ENCODE measurements around the gene WDR62. TPM values are rescaled to one million over a fixed set of nuclear protein-coding genes. Genes with fewer than 3 reads are reported as not detected.
"Not testable (repeated sequence)": the region's sequence is repeated elsewhere in the genome, so short reads cannot be mapped to it uniquely, and the experiment has no call there.

Gene WDR62
- polyA plus RNA-seq, 4 donors = 0.22 to 5.0 (median 1.4) TPM

DNA sequence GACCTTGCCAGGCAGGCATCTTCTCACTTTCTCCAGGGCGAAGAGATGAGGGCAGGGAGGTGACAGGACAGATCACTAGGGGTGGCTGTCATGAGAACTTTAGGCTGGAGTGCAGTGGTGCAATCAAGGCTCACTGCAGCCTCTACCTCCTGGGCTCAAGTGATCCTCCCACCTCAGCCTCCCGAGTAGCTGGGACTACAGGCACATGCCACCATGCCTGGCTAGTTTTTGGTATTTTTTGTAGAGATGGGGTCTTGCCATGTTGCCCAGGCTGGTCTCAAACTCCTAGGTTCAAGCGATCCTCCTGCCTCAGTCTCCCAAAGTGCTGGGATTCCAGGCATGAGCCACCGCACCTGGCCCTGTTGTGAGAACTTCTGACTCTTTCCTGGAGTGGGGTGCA lies 80.2 kb downstream of the WDR62 start:
- H3K9me3 ChIP-seq (ENCODE audit: control insufficient read depth in 2 of 2, insufficient read depth in 1 of 2, low read depth in 1 of 2, low read length in 1 of 2); H3K36me3 ChIP-seq (ENCODE audit: control insufficient read depth in 3 of 3, insufficient read depth in 2 of 3, low read depth in 1 of 3, low read length in 3 of 3); H3K4me3 ChIP-seq (ENCODE audit: low read depth in 1 of 3, low read length in 3 of 3); H3K27ac ChIP-seq (ENCODE audit: low read depth in 1 of 3, low read length in 2 of 3); FAIRE-seq; H3K27me3 ChIP-seq (ENCODE audit: control insufficient read depth in 3 of 3, insufficient read depth in 3 of 3, low read length in 3 of 3); DNase-seq; H3K4me1 ChIP-seq (ENCODE audit: control insufficient read depth in 3 of 3, insufficient read depth in 2 of 3, low read depth in 1 of 3, low read length in 2 of 3): not testable (repeated sequence)
- WGBS, 3 donors = 91 to 94% (median 92%) methylated on average over 4 of the region's 4 CpGs

DNA sequence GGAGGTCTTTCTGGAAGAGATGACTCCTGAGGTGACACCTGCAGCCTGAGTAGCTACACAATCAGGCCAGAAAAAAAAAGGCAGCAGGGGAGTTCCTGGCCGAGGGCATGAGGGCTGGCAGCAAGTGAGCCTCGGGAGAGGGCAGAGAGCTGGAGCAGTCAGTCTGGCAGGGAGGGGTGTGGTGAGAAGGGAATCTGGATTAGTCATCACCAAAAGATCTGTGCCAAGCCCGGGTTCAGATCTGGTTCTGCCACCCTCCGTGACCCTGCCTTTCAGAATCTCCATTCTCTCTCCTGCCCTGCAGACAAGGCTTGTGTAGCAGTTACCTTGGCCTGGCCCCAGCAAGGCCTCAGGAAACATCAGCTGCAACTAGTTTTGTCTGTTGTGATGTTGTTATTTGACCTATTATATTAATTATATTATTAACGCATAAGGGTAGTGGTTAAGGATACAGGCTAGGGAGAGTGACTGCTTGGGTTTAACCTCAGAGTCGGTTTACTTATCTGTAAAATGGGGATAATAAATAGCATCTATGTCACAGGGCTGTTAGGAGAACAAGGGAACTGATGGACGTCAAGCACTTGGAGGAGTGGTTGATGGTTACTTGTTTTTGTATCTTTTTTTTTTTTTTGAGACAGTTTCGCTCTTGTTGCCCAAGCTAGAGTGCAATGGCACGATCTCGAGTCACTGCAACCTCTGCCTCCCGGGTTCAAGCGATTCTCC lies 82.4 kb downstream of the WDR62 start:
- DNase-seq = peak; percentile 39 to 94
- Histone ChIP-seq H3K36me3 (ENCODE audit: control insufficient read depth in 3 of 3, insufficient read depth in 2 of 3, low read depth in 1 of 3, low read length in 3 of 3) (peaks cover 0 to 10% (median 2%) of the 10 kb centered on the region in 3 donors), H3K27ac (ENCODE audit: low read depth in 1 of 3, low read length in 2 of 3) (peak overlapping the region; percentile 38 to 92 (median 84)), H3K9me3 (ENCODE audit: control insufficient read depth in 2 of 2, insufficient read depth in 1 of 2, low read depth in 1 of 2, low read length in 1 of 2) (peaks cover 0 to 3% of the 10 kb centered on the region in 2 donors), H3K27me3 (ENCODE audit: control insufficient read depth in 3 of 3, insufficient read depth in 3 of 3, low read length in 3 of 3) (no peaks in the 10 kb centered on the region), H3K4me1 (ENCODE audit: control insufficient read depth in 3 of 3, insufficient read depth in 2 of 3, low read depth in 1 of 3, low read length in 2 of 3) (peaks cover 5 to 15% (median 9%) of the 10 kb centered on the region in 3 donors), H3K4me3 (ENCODE audit: low read depth in 1 of 3, low read length in 3 of 3) (no peak overlapping the region)
- WGBS, 3 donors = 36 to 55% (median 49%) methylated on average over 12 of the region's 12 CpGs
- FAIRE-seq = no peak

DNA sequence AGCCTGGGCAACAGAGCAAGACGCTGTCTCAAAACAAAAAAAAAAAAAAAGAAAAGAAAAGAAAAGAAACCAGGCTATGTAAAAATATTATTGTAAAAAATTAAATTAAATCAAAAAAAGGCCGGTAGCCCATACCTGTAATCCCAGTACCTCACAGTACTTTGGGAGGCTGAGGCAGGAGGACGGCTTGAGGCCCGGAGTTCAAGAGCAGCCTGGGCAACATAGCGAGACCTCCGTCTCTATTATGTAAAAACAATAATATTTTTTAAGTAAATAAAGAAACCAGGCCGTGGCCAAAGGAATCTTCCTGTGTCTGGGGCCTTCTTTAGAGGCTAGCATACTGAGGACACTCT lies 84.4 kb downstream of the WDR62 start:
- Histone ChIP-seq H3K9me3 (ENCODE audit: control insufficient read depth in 2 of 2, insufficient read depth in 1 of 2, low read depth in 1 of 2, low read length in 1 of 2) (peaks cover 0 to 3% of the 10 kb centered on the region in 2 donors), H3K27me3 (ENCODE audit: control insufficient read depth in 3 of 3, insufficient read depth in 3 of 3, low read length in 3 of 3) (no peaks in the 10 kb centered on the region), H3K36me3 (ENCODE audit: control insufficient read depth in 3 of 3, insufficient read depth in 2 of 3, low read depth in 1 of 3, low read length in 3 of 3) (peaks cover 4 to 24% (median 12%) of the 10 kb centered on the region in 3 donors), H3K4me1 (ENCODE audit: control insufficient read depth in 3 of 3, insufficient read depth in 2 of 3, low read depth in 1 of 3, low read length in 2 of 3) (peaks cover 5 to 15% (median 6%) of the 10 kb centered on the region in 3 donors), H3K27ac (ENCODE audit: low read depth in 1 of 3, low read length in 2 of 3) (peak overlapping the region; percentile 87 to 99 (median 94)), H3K4me3 (ENCODE audit: low read depth in 1 of 3, low read length in 3 of 3) (peak overlapping the region; percentile 52 to 79 (median 63))
- WGBS, 3 donors = 31 to 51% (median 49%) methylated on average over 7 of the region's 7 CpGs
- no peak for FAIRE-seq
- DNase-seq = no peak

DNA sequence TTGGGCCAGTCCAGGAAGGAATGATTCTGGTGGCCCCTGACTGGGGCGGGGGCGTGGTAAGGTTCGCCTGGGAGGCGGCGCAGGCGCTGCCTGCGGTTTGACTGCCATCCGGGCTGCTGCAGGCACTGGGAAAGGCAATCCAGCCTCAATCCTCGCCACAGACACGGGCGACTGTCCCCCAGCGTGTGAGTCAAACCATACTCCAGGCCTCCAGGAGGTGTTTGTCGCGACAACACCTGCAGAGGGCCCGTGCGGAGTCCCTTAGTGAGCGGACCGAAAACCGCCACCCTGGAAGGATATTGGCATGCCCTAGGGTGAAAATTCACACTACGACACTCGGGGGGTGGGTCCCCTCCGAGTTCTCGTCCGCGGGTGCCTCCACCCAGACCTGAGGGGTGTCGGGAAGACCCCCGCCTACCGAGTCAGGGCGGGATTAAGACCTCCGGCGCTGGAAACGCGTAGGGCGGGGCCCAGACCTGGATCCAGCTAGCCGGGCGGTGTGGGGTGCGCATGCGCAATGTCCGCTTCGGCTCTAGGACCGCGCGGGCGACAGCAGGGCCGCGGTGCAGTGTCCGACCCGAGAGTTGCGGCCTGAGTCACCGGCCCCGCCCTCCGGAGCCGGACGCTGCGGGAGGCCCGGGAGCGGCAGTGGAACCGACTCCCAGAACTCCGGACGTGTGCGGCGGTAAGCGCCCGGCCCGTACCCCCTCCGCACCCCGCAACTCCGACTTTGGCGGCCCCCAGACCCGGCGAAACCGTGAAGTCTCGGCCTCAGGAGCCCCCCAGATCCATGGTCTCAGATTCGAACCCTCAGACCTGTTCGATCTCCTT lies 85.0 kb downstream of the WDR62 start, which contains the start of gene CAPNS1:
TSS of gene CAPNS1 (plus strand) at position 594 of the 831 bp plus-strand sequence. CDS start 946 bp downstream, outside the sequence.
- 0% methylated on average over 66 to 75 of the region's 75 CpGs for WGBS, 3 donors
- FAIRE-seq = no peak

DNA sequence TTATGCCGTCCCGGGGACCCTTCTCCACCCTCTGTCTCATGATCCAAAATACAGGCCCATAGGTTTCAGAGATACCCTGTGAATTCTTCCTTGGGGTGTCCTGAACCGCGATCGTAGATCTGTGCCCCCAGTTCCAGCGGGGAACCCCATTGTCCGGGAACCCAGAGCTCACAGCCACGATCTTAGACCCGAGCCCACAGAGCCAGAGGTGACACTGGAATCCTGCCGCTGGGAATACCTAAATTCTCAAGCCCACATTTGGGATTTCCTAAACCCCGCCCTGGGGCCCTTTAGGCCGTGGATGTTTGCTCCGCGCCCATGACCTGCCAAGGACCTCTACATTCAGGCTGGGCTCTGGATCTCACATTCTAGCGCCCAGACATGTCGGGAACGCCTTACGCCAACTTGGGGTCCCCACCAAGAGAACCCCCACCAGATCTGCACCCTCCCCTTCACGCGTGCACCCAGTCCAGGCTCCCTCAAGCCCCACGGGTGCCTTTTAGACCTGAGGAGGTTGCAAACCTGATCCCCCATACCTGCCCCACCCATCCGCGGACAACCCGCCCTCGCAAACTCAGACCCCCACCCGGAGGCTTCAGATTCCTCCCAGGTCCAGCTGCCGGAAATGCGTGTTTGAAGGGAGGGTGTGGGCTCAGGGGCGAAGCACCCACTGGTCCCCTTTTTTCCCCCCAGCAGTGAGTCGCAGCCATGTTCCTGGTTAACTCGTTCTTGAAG lies 85.8 kb downstream of the WDR62 start:
- Histone ChIP-seq H3K27ac (ENCODE audit: low read depth in 1 of 3, low read length in 2 of 3) (peak overlapping the region; percentile 87 to 99 (median 94)), H3K4me1 (ENCODE audit: control insufficient read depth in 3 of 3, insufficient read depth in 2 of 3, low read depth in 1 of 3, low read length in 2 of 3) (peaks cover 5 to 15% (median 6%) of the 10 kb centered on the region in 3 donors), H3K4me3 (ENCODE audit: low read depth in 1 of 3, low read length in 3 of 3) (peak overlapping the region; percentile 63 to 79 (median 72)), H3K27me3 (ENCODE audit: control insufficient read depth in 3 of 3, insufficient read depth in 3 of 3, low read length in 3 of 3) (no peaks in the 10 kb centered on the region), H3K9me3 (ENCODE audit: control insufficient read depth in 2 of 2, insufficient read depth in 1 of 2, low read depth in 1 of 2, low read length in 1 of 2) (peaks cover 0 to 3% of the 10 kb centered on the region in 2 donors), H3K36me3 (ENCODE audit: control insufficient read depth in 3 of 3, insufficient read depth in 2 of 3, low read depth in 1 of 3, low read length in 3 of 3) (peaks cover 7 to 36% (median 14%) of the 10 kb centered on the region in 3 donors)
- DNase-seq (peak; percentile 46 to 76), FAIRE-seq (no peak)
- 0 to 1% (median 1%) methylated on average over 30 to 31 of the region's 31 CpGs for WGBS, 3 donors

More for the DNA sequence above, 85.0 kb downstream of the WDR62 start, which contains the start of gene CAPNS1:
- H3K4me1 ChIP-seq (ENCODE audit: control insufficient read depth in 3 of 3, insufficient read depth in 2 of 3, low read depth in 1 of 3, low read length in 2 of 3) = peaks cover 5 to 15% (median 6%) of the 10 kb centered on the region in 3 donors
- H3K4me3 ChIP-seq (ENCODE audit: low read depth in 1 of 3, low read length in 3 of 3) = peak within 1 kb of the TSS; percentile 63 to 79 (median 72)
- H3K36me3 ChIP-seq (ENCODE audit: control insufficient read depth in 3 of 3, insufficient read depth in 2 of 3, low read depth in 1 of 3, low read length in 3 of 3) = peaks cover 5 to 28% (median 12%) of the 10 kb centered on the region in 3 donors
- DNase-seq = peak; percentile 96 to 99
- H3K27me3 ChIP-seq (ENCODE audit: control insufficient read depth in 3 of 3, insufficient read depth in 3 of 3, low read length in 3 of 3) = no peaks in the 10 kb centered on the region
- peaks cover 0 to 3% of the 10 kb centered on the region in 2 donors for H3K9me3 ChIP-seq (ENCODE audit: control insufficient read depth in 2 of 2, insufficient read depth in 1 of 2, low read depth in 1 of 2, low read length in 1 of 2)
- peak within 1 kb of the TSS; percentile 87 to 99 (median 94) for H3K27ac ChIP-seq (ENCODE audit: low read depth in 1 of 3, low read length in 2 of 3)

DNA sequence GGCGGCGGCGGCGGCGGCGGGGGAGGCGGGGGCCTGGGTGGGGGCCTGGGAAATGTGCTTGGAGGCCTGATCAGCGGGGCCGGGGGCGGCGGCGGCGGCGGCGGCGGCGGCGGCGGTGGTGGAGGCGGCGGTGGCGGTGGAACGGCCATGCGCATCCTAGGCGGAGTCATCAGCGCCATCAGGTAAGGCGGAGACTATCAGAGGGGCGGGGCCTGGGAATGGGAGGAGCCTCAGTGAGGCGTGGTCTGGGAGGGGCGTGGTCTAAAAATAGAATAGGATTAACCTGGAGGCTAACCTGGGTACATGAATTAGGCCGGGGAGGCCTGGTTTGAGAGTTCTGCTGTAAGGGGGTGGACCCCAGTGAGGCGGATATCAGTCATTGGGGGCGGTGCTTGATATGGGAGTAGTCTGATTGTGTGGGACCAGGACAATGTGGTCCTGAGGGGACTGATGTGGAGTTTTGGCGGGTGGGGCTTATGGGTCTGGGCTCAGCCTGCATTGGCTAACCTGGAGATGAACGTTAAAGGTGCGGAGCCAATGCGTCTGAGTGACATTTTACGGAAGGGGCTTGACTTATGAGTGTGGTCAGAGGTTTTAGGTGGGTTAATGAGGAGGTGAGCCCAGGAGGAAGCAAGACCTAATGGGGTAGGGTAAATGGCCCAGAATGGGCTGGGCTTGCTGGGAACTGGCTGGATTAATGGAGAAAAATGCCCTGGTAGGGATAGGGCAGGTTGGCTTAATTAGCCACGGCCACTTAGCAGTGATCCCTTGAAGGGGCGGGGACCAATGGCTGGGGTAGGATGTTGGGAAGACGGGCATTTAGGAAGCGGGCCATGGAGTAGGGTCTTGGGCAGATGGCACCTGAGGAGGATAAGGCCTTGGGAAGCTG lies 86.6 kb downstream of the WDR62 start:
- peaks cover 5 to 15% (median 6%) of the 10 kb centered on the region in 3 donors for H3K4me1 ChIP-seq (ENCODE audit: control insufficient read depth in 3 of 3, insufficient read depth in 2 of 3, low read depth in 1 of 3, low read length in 2 of 3)
- peaks cover 0 to 3% of the 10 kb centered on the region in 2 donors for H3K9me3 ChIP-seq (ENCODE audit: control insufficient read depth in 2 of 2, insufficient read depth in 1 of 2, low read depth in 1 of 2, low read length in 1 of 2)
- H3K36me3 ChIP-seq (ENCODE audit: control insufficient read depth in 3 of 3, insufficient read depth in 2 of 3, low read depth in 1 of 3, low read length in 3 of 3) = peaks cover 11 to 44% (median 19%) of the 10 kb centered on the region in 3 donors
- FAIRE-seq (no peak), DNase-seq (peak; percentile 88 to 93)
- WGBS, 3 donors = 20 to 42% (median 34%) methylated on average over 21 to 42 of the region's 42 CpGs
- peak overlapping the region; percentile 63 to 79 (median 72) for H3K4me3 ChIP-seq (ENCODE audit: low read depth in 1 of 3, low read length in 3 of 3)
- H3K27me3 ChIP-seq (ENCODE audit: control insufficient read depth in 3 of 3, insufficient read depth in 3 of 3, low read length in 3 of 3) = no peaks in the 10 kb centered on the region
- peak overlapping the region in 2 of 3 donors; percentile 94 to 99 for H3K27ac ChIP-seq (ENCODE audit: low read depth in 1 of 3, low read length in 2 of 3)

DNA sequence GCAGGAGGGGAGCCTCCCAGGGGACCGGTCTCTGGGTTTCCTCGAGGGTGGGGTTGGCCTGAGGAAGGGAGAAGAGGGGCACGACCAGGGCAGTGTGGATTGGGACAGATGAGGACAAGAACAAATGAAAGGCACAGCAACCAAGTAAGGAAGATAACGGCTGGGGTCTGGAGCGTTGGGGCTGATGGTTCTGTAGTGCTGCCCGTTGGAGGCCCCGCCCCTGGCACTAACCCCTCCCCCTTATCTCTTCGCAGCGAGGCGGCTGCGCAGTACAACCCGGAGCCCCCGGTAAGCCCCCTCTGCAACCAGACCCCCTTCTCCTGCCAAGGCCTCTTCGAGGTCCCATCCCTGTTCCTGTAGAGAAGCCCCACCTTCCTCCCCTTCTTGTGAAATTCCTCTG lies 87.3 kb downstream of the WDR62 start:
- no peak for FAIRE-seq
- no peaks in the 10 kb centered on the region for H3K27me3 ChIP-seq (ENCODE audit: control insufficient read depth in 3 of 3, insufficient read depth in 3 of 3, low read length in 3 of 3)
- peaks cover 0 to 3% of the 10 kb centered on the region in 2 donors for H3K9me3 ChIP-seq (ENCODE audit: control insufficient read depth in 2 of 2, insufficient read depth in 1 of 2, low read depth in 1 of 2, low read length in 1 of 2)
- no peak for DNase-seq
- WGBS, 3 donors = 93 to 100% (median 94%) methylated on average over 12 to 14 of the region's 14 CpGs
- peak overlapping the region in 1 of 3 donors; percentile 7 for H3K4me3 ChIP-seq (ENCODE audit: low read depth in 1 of 3, low read length in 3 of 3)
- H3K4me1 ChIP-seq (ENCODE audit: control insufficient read depth in 3 of 3, insufficient read depth in 2 of 3, low read depth in 1 of 3, low read length in 2 of 3) = peaks cover 5 to 11% (median 6%) of the 10 kb centered on the region in 3 donors
- no peak overlapping the region for H3K27ac ChIP-seq (ENCODE audit: low read depth in 1 of 3, low read length in 2 of 3)
- H3K36me3 ChIP-seq (ENCODE audit: control insufficient read depth in 3 of 3, insufficient read depth in 2 of 3, low read depth in 1 of 3, low read length in 3 of 3) = peaks cover 15 to 52% (median 24%) of the 10 kb centered on the region in 3 donors
